ENCODE results near the gene BCL2L13.

BCL2L13 gene

DNA sequence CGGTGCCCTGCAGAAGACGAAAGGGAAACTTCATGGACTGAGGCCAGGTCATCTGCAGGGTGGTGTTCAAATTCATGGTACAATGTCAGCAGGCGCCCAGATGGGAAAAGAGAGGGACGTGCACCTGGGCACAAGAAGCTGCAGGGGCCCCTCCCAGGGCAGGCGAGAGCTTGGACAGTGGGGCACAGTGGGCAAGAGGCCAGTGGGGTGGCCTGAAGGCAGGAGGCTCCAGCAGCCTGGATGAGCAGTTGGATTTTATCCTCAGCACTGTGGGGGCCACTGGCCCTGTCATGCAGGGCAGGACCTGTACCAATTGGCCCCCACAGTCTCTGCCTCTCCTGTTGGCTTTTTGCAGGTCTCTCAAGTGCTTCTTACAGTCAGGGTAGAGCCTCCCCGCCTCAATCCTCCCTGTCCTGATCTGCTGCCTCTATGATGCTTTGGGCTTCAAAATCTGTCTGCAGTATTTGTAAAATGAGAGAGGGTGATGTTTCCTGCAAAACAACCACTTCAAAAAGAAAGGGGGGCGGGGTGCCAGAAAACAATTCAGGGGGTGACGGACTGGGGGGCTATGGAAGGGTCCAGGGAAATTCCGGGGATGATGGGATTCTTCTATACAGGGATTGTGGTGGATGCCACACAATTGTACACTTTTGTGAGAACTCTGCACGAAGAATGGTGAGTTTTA lies 137.4 kb downstream of the BCL2L13 start:
- FAIRE-seq (no peak), DNase-seq (ENCODE audit: insufficient read length, low spot score) (no peak)
- TF ChIP-seq, protein P1, sequence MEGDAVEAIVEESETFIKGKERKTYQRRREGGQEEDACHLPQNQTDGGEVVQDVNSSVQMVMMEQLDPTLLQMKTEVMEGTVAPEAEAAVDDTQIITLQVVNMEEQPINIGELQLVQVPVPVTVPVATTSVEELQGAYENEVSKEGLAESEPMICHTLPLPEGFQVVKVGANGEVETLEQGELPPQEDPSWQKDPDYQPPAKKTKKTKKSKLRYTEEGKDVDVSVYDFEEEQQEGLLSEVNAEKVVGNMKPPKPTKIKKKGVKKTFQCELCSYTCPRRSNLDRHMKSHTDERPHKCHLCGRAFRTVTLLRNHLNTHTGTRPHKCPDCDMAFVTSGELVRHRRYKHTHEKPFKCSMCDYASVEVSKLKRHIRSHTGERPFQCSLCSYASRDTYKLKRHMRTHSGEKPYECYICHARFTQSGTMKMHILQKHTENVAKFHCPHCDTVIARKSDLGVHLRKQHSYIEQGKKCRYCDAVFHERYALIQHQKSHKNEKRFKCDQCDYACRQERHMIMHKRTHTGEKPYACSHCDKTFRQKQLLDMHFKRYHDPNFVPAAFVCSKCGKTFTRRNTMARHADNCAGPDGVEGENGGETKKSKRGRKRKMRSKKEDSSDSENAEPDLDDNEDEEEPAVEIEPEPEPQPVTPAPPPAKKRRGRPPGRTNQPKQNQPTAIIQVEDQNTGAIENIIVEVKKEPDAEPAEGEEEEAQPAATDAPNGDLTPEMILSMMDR (IDR thresholded peaks at IDR 0.05; ENCODE audit: insufficient read depth, missing control alignments) = no peak

- TF ChIP-seq, protein P1 (IDR thresholded peaks at IDR 0.05; ENCODE audit: insufficient read depth, missing control alignments) = no peak
- FAIRE-seq (no peak), DNase-seq (ENCODE audit: insufficient read length, low spot score) (no peak)
These were observed 138.6 kb downstream of the BCL2L13 start for GRCh38 chr22:17777005-17777716.

DNA sequence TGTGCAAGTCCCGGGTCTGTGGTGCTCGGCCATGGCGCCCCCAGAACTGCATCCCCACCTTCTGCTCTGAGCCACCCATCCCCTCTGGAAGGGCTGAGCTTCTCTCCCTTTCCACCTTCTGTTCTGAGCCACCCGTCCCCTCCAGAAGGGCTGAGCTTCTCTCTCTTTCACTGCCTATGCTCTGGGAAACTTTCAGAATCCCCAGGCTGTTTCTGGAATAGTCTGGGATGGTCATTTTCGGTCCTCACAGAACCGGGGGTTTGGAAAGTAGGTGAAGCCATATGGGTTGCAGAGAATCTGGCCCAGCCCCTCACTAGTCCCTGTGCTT lies 139.1 kb downstream of the BCL2L13 start:
- FAIRE-seq = no peak
- DNase-seq (ENCODE audit: insufficient read length, low spot score) = no peak
- TF ChIP-seq, protein P1 (IDR thresholded peaks at IDR 0.05; ENCODE audit: insufficient read depth, missing control alignments) = no peak

DNA sequence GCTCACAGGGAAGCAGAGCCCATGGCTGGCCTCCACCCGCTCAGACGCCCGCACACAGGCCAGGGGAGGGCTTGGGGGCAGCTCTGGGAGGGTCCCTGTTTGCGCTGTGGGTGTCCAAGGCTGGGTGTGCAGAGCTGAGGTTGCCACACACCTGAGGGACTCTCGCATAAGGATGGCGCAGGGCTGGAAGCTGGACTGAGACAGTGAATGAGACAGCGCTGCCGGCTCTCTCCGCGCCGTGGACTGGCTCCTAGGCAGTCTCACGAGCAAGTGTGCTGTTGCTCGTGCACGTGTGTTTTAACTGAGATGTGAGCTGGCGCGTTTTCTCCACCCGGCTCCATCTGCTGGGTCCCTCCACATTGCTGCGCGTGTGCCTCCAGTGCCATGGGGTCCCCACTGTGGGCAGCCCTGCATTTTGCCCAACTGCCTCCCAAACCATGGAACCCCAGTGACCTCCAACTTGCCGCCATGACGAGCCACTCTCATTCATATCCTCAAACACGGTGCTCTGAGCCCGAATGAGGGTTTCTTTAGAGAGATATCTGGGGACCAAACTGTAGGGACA lies 139.9 kb downstream of the BCL2L13 start:
- TF ChIP-seq, protein P1 (IDR thresholded peaks at IDR 0.05; ENCODE audit: insufficient read depth, missing control alignments) = no peak
- no peak for DNase-seq (ENCODE audit: insufficient read length, low spot score)
- FAIRE-seq = no peak

- FAIRE-seq (no peak), DNase-seq (ENCODE audit: insufficient read length, low spot score) (no peak)
- TF ChIP-seq, protein P1 (IDR thresholded peaks at IDR 0.05; ENCODE audit: insufficient read depth, missing control alignments) = no peak
These were observed 140.9 kb downstream of the BCL2L13 start for GRCh38 chr22:17779286-17780115.

DNA sequence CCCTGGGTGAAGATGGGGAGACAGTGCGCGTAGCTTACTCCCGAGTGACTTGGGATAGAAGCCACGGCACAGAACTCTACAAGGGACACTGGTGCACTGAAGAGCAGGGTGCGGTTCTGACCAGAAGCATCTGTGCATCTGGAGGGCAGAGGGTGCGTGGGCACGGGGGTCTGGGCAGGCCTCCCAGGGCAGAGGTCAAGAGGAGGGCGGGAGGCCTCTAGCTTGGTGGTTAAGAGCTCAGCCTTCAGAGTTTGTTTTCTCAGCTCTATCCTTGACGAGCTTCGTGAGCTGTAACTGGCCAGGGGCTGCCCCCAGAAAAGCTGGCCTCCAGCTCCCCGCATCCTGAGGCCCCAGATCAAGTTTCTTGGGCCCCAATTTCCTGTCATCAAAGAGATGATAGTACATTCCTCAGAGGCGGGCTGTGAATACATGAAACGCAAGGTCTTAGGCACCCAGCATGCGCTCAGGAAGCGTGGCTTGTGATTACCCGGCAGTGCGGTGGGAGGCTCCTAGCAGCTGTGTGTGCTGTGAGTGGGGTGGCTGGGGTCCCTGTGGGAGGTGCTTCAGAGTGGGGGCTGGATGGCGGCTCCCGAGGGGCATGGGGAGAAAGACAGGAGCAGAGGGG lies 141.7 kb downstream of the BCL2L13 start:
- FAIRE-seq = no peak
- no peak for DNase-seq (ENCODE audit: insufficient read length, low spot score)
- TF ChIP-seq, protein P1 (IDR thresholded peaks at IDR 0.05; ENCODE audit: insufficient read depth, missing control alignments) = no peak
